GM21825 (cell line): ENCODE measurements around the gene HCFC1R1.
"Not testable (repeated sequence)": the region's sequence is repeated elsewhere in the genome, so short reads cannot be mapped to it uniquely, and the experiment has no call there.

Experiments used
- ATAC-seq: cut with Tn5 transposase; IDR thresholded peaks from one replicate; pipeline ENCODE4 v1.9.1; 2021; ENCODE audit warnings: mild to moderate bottlenecking, moderate library complexity; ENCODE audit not compliant: unreplicated experiment

HCFC1R1 gene

DNA sequence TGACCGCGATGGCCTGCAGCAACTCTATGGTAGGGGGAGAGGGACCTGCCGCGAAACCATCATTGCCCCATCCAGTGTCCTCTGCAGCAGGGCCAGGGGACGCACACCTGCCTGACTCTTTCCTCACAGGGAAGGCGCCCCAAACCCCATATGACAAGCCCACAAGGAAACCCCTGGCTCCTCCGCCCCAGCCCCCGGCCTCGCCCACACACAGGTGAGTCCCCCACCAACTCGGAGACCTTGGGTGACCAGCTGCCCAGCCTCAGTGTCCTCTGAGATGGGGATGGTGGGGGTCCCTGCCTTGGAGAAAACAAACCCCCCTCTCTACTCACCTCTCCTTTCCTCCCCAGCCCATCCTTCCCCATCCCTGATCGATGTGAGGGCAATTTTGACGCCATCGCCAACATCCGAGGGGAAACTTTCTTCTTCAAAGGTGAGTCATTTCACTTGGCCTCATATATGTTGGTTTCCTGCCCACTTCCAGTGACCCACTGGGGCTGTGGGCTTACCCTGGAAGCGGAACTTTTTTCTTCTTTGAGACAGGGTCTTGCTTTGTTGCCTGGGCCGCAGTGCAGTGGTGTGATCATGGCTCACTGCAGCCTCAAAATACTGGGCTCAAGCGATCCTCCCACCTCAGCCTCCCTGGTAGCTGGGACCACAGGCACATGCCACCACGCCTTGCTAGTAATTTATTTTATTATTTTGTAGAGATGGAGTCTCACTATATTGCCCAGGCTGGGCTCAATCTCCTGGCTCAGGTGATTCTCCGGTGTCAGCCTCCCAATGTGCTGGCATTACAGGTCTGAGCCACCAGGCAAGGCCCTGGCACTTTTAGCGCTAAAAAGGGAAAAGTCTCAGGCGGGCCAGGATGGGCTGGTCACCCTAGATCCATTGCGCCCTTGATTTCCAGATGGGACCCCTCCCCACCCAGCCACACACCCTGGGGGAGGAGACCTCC, 33.7 kb upstream of the HCFC1R1 start:
- ATAC-seq: no peak

- ATAC-seq: no peak
Observed at GRCh38 chr16:3056336-3057180, 32.8 kb upstream of the HCFC1R1 start.

DNA sequence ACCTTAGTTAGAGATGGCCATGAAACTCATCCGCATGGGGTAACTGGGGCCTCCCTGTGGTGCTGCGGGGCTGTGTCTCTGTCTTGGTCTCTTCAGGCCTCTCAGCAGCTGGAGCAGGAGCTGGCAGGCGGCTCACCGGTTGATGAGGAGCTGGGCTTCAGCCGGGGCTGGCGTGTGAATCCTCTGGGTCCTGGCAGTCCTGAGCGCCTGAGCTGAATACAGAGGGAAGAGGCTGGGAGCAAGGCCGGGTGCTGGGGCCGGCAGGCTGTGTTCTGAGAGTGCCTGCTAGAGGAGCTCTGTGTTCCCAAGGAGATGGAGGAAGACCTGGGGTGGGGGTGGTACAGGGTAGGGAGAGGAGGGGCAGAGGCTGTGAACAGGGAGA, 32.0 kb upstream of the HCFC1R1 start:
- ATAC-seq: not testable (repeated sequence)

- ATAC-seq: no peak
Observed at GRCh38 chr16:3054965-3055733, 31.4 kb upstream of the HCFC1R1 start.

DNA sequence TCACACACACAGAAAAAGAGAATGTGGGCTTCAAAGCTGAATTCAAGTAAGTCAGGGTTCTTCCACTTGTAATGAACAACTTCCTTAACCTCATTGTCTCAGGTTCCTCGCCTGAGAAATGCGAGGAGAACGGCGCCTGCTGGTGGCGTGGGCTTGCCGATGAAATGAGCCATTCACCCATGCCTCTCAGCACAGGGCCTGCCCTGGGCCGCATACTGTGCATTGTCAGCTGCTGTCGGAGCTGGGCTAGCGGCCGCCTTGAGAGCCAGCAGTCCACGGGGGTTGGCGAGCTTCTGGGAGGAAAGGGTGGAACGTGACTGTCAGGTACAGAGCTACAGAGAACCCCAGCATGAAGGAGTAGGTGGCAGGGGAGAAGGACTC, 29.6 kb upstream of the HCFC1R1 start:
- not testable (repeated sequence) for ATAC-seq

GRCh38 chr16:3052571-3053329, 29.0 kb upstream of the HCFC1R1 start:
- ATAC-seq: not testable (repeated sequence)

DNA sequence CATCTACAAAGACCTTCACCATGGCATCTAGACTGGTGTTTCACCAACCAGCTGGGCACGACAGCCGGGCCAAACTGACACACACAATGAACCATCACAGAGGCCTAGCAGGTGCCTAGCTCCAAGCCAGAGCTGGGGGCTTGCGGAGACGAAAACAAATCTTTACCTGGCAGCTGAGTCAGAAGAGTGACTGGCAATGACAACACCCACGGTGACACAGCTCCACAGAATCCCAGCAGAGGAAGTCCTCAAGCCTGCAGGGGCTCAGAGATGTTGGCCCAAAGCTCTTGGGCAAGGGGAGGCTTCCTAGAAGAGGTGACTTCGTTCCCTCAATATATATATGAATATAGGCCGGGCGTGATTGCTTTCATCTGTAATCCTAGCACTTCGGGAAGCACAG, 27.8 kb upstream of the HCFC1R1 start:
- no peak for ATAC-seq

- ATAC-seq: no peak
Observed at GRCh38 chr16:3051009-3051408, 27.3 kb upstream of the HCFC1R1 start.

DNA sequence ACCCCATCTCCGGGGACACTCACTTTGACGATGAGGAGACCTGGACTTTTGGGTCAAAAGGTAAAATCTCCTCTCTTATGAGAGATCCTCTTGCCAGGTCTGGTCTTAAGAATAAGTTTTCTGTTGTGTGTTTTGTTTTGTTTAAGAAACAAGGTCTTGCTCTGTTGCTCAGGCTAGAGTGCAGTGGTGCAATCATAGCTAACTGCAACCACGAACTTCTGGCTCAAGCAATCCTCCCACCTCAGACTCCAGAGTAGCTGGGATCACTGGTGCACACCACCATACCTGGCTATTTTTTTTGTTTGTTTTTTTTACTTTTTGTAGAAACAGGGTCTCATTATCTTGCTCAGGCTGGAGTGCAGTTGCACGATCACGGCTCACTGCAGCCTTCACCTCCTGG, 26.7 kb upstream of the HCFC1R1 start:
- ATAC-seq: no peak

GRCh38 chr16:3049921-3050481, 26.3 kb upstream of the HCFC1R1 start:
- ATAC-seq: no peak

- ATAC-seq: no peak
Observed at GRCh38 chr16:3047387-3047720, 23.6 kb upstream of the HCFC1R1 start.

GRCh38 chr16:3046641-3047386, 23.1 kb upstream of the HCFC1R1 start:
- no peak for ATAC-seq

- ATAC-seq: peak; percentile 56
Observed at GRCh38 chr16:3045758-3046640, 22.3 kb upstream of the HCFC1R1 start, which contains the start of gene MMP25. TSS of gene MMP25 (plus strand) at chr16:3046561. CDS start at chr16:3046918, 357 bp downstream.

DNA sequence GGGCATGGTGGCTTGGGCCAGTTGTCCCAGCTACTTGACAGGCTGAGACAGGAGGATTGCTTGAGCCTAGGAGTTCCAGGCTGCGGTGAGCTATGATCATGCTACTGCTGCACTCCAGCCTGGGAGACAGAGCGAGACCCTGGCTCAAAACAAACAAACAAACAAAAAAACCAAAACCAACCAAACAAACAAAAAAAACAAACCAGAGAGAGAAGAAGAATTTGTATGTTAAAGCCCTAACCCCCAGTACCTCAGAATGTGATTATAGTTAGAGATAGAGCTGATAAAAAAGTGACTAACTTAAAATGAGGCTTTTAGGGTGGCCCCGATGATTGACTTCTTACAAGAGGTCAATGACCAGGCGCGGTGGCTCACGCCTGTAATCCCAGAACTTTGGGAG, 21.0 kb upstream of the HCFC1R1 start:
- no peak for ATAC-seq

- no peak for ATAC-seq
Observed at GRCh38 chr16:3042376-3042775, 18.6 kb upstream of the HCFC1R1 start.

GRCh38 chr16:3038896-3039295, 15.2 kb upstream of the HCFC1R1 start:
- ATAC-seq: no peak

DNA sequence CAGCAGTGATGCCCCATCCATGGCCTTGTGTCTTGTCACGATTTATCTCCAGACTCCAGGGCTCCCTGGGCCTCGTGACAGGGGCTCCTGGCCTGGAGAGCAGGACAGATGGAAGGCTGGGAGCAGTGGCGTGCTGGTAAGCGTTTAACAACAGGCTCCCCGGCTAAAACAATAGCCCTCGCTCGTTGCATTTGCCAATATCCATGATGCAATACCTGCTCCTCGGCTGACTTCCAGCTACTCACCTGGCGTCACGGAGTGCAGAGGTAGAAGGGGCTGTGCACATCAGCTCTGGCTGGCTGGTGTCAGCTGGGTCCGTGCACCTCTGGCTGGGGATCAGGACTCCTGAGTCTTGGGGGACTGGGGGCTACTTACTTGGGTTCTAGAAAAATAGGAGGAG, 14.5 kb upstream of the HCFC1R1 start:
- no peak for ATAC-seq

GRCh38 chr16:3036726-3037315, 13.1 kb upstream of the HCFC1R1 start, which contains the start of gene BICDL2:
TSS of gene BICDL2 (minus strand) at chr16:3036944. CDS start at chr16:3035496, 1,448 bp downstream.
- ATAC-seq: no peak
